Liver (tissue), 9 donors: ENCODE data around the gene ANKMY1. TPM values are rescaled to one million over a fixed set of nuclear protein-coding genes. Genes with fewer than 3 reads are reported as not detected.

ENCODE experiments used
- DNase-seq: peaks from one replicate; pipeline ENCODE4 v3.0.0-alpha.2; 2017; ENCODE audit warnings: low spot score
- H3K27ac ChIP-seq, 2 donors: one replicate each; pipeline ENCODE4 v1.7.0; 2013; ENCODE audit warnings: inconsistent platforms in 2 of 2, low read length in 2 of 2, control low read depth in 1 of 2, low read depth in 1 of 2, mild to moderate bottlenecking in 1 of 2
- H3K27me3 ChIP-seq, 4 donors: one replicate each; pipeline versions ENCODE4 v1.6.1 to v1.7.0; 2013; ENCODE audit warnings: low read length in 3 of 4, inconsistent platforms in 1 of 4, mild to moderate bottlenecking in 1 of 4, moderate library complexity in 1 of 4; ENCODE audit not compliant: control insufficient read depth in 4 of 4, insufficient read depth in 4 of 4
- H3K36me3 ChIP-seq, 4 donors: one replicate each; pipeline versions ENCODE4 v1.6.1 to v1.7.0; 2013; ENCODE audit warnings: low read length in 3 of 4, mild to moderate bottlenecking in 3 of 4, low read depth in 1 of 4, moderate library complexity in 1 of 4; ENCODE audit not compliant: control insufficient read depth in 4 of 4, insufficient read depth in 3 of 4
- H3K4me1 ChIP-seq, 4 donors: one replicate each; pipeline versions ENCODE4 v1.6.1 to v1.7.0; 2013; ENCODE audit warnings: low read length in 3 of 4, mild to moderate bottlenecking in 3 of 4, moderate library complexity in 1 of 4; ENCODE audit not compliant: control insufficient read depth in 4 of 4, insufficient read depth in 4 of 4
- H3K4me3 ChIP-seq, 3 donors: one replicate each; pipeline versions ENCODE4 v1.6.1 to v1.7.0; 2013; ENCODE audit warnings: low read length in 3 of 3, control low read depth in 1 of 3, low read depth in 1 of 3, mild to moderate bottlenecking in 1 of 3
- H3K9ac ChIP-seq, 2 donors: one replicate each; pipeline ENCODE4 v1.7.0; 2013; ENCODE audit warnings: low read length in 2 of 2, mild to moderate bottlenecking in 2 of 2, moderate library complexity in 2 of 2, control low read depth in 1 of 2, low read depth in 1 of 2
- H3K9me3 ChIP-seq, 4 donors: one replicate each; pipeline versions ENCODE4 v1.6.1 to v1.7.0; 2013; ENCODE audit warnings: low read length in 3 of 4; ENCODE audit not compliant: control insufficient read depth in 4 of 4
- EGR1 ChIP-seq, 2 donors: IDR thresholded peaks; 2 replicates each; pipeline ENCODE4 v1.6.1; 2016 to 2018; ENCODE audit warnings: antibody characterized with exemption in 2 of 2, low read depth in 2 of 2
- FOXA1 ChIP-seq: IDR thresholded peaks from 2 replicates; pipeline ENCODE4 v1.6.1; 2016; ENCODE audit warnings: antibody characterized with exemption
- FOXA2 ChIP-seq: IDR thresholded peaks from 2 replicates; pipeline ENCODE4 v1.6.1; 2016; ENCODE audit warnings: antibody characterized with exemption
- GABPA ChIP-seq, 2 donors: IDR thresholded peaks in 1 of 2; conservative IDR thresholded peaks in 1 of 2; 2 replicates each; pipeline ENCODE4 v1.6.1; 2016; ENCODE audit warnings: antibody characterized with exemption in 2 of 2, mild to moderate bottlenecking in 1 of 2, moderate library complexity in 1 of 2
- HNF4A ChIP-seq, 2 donors: conservative IDR thresholded peaks; 2 replicates each; pipeline ENCODE4 v1.6.1; 2016; ENCODE audit warnings: antibody characterized with exemption in 2 of 2, mild to moderate bottlenecking in 2 of 2
- HNF4G ChIP-seq: IDR thresholded peaks from 2 replicates; pipeline ENCODE4 v1.6.1; 2016; ENCODE audit warnings: antibody characterized with exemption
- JUND ChIP-seq, 2 donors: IDR thresholded peaks; 2 replicates each; pipeline ENCODE4 v1.6.1; 2016; ENCODE audit warnings: antibody characterized with exemption in 2 of 2
- MAX ChIP-seq: IDR thresholded peaks from 2 replicates; pipeline ENCODE4 v1.6.1; 2016; ENCODE audit warnings: antibody characterized with exemption
- NR2F2 ChIP-seq: IDR thresholded peaks from 2 replicates; pipeline ENCODE4 v1.6.1; 2016; ENCODE audit warnings: antibody characterized with exemption
- RAD21 ChIP-seq, 2 donors: IDR thresholded peaks; 2 replicates each; pipeline ENCODE4 v1.6.1; 2016; ENCODE audit warnings: antibody characterized with exemption in 2 of 2, mild to moderate bottlenecking in 2 of 2
- REST ChIP-seq: IDR thresholded peaks from 2 replicates; pipeline ENCODE4 v1.6.1; 2016; ENCODE audit warnings: antibody characterized with exemption, mild to moderate bottlenecking
- RXRA ChIP-seq, 2 donors: IDR thresholded peaks; 2 replicates each; pipeline ENCODE4 v1.6.1; 2017 to 2018; ENCODE audit warnings: antibody characterized with exemption in 2 of 2, mild to moderate bottlenecking in 1 of 2
- SP1 ChIP-seq: IDR thresholded peaks from 2 replicates; pipeline ENCODE4 v1.6.1; 2018; ENCODE audit warnings: antibody characterized with exemption, mild to moderate bottlenecking
- TAF1 ChIP-seq: conservative IDR thresholded peaks from 2 replicates; pipeline ENCODE4 v1.6.1; 2016; ENCODE audit warnings: antibody characterized with exemption, mild to moderate bottlenecking
- YY1 ChIP-seq: IDR thresholded peaks from 2 replicates; pipeline ENCODE4 v1.6.1; 2016; ENCODE audit warnings: antibody characterized with exemption, mild to moderate bottlenecking
- WGBS: extraction: QIAGEN DNeasy Blood & Tissue Kit; methylation state at CpG from one replicate; pipeline ENCODE4 v1.1.7; 2013; 5-methylcytosine and 5-hydroxymethylcytosine counted together
- polyA plus RNA-seq, 2 donors: library from polyadenylated mRNA; stranded (reverse) in 1 of 2; unstranded in 1 of 2; fragments of 200-250 nt in 1 of 2; fragments of >200 nt in 1 of 2; fragmentation: Nextera tagmentation in 1 of 2; extraction: Ambion mirVana in 1 of 2; gene quantifications; one replicate each; pipeline versions ENCODE4 v1.2.1 to v1.2.3, GENCODE V29; 2013 to 2015
- total RNA-seq, 2 donors: library from RNA; depleted of rRNA; stranded (reverse); fragments of >200 nt; gene quantifications; one replicate each; pipeline ENCODE4 v1.2.3, GENCODE V29; 2014
- TF ChIP-seq, protein P1 (sequence below): IDR thresholded peaks from 2 replicates; pipeline ENCODE4 v1.6.1; 2016; ENCODE audit warnings: antibody characterized with exemption
- TF ChIP-seq, protein P2 (sequence below): IDR thresholded peaks from 2 replicates; pipeline ENCODE4 v1.6.1; 2016; ENCODE audit warnings: antibody characterized with exemption
- donor health status: healthy.
- donor health status: healthy.
- donor health status: healthy.
- donor health status: healthy.
- donor health status: healthy.

The ANKMY1 gene
- total and polyA plus RNA-seq, 4 donors, result 2.5 to 12.8 (median 4.2) TPM

- peak; percentile 78 to 80 for TF ChIP-seq JUND (IDR thresholded peaks at IDR 0.05)
- no peak for TF ChIP-seq EGR1 (IDR thresholded peaks at IDR 0.05; ENCODE audit: low read depth in 2 of 2)
- TF ChIP-seq NR2F2, result peak; percentile 30
- no peak for TF ChIP-seq HNF4G
- TF ChIP-seq RAD21 (IDR thresholded peaks at IDR 0.05), result no peak
- peak; percentile 32 for TF ChIP-seq SP1
- no peak for TF ChIP-seq HNF4A (conservative IDR thresholded peaks at IDR 0.05)
- TF ChIP-seq, protein P1, sequence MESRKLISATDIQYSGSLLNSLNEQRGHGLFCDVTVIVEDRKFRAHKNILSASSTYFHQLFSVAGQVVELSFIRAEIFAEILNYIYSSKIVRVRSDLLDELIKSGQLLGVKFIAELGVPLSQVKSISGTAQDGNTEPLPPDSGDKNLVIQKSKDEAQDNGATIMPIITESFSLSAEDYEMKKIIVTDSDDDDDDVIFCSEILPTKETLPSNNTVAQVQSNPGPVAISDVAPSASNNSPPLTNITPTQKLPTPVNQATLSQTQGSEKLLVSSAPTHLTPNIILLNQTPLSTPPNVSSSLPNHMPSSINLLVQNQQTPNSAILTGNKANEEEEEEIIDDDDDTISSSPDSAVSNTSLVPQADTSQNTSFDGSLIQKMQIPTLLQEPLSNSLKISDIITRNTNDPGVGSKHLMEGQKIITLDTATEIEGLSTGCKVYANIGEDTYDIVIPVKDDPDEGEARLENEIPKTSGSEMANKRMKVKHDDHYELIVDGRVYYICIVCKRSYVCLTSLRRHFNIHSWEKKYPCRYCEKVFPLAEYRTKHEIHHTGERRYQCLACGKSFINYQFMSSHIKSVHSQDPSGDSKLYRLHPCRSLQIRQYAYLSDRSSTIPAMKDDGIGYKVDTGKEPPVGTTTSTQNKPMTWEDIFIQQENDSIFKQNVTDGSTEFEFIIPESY, result no peak
- TF ChIP-seq RXRA (IDR thresholded peaks at IDR 0.05), result no peak
- TF ChIP-seq REST, result no peak
- TF ChIP-seq, protein P2, sequence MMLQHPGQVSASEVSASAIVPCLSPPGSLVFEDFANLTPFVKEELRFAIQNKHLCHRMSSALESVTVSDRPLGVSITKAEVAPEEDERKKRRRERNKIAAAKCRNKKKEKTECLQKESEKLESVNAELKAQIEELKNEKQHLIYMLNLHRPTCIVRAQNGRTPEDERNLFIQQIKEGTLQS, result no peak
- no peak for TF ChIP-seq FOXA1
- no peak overlapping the region for H3K4me3 ChIP-seq
- peak overlapping the region; percentile 20 to 29 for H3K9ac ChIP-seq
- WGBS, result 57% methylated on average over 26 of the region's 26 CpGs
- DNase-seq, result peak; percentile 84
- peaks cover 26 to 51% (median 43%) of the 10 kb centered on the region in 4 donors for H3K4me1 ChIP-seq
- H3K27me3 ChIP-seq, result no peaks in the 10 kb centered on the region
- peak overlapping the region; percentile 68 to 82 for H3K27ac ChIP-seq
- no peaks in the 10 kb centered on the region for H3K36me3 ChIP-seq
- no peaks in the 10 kb centered on the region for H3K9me3 ChIP-seq
These were observed 7.8 kb upstream of the ANKMY1 start for GRCh38 chr2:240565333-240566202.

DNA sequence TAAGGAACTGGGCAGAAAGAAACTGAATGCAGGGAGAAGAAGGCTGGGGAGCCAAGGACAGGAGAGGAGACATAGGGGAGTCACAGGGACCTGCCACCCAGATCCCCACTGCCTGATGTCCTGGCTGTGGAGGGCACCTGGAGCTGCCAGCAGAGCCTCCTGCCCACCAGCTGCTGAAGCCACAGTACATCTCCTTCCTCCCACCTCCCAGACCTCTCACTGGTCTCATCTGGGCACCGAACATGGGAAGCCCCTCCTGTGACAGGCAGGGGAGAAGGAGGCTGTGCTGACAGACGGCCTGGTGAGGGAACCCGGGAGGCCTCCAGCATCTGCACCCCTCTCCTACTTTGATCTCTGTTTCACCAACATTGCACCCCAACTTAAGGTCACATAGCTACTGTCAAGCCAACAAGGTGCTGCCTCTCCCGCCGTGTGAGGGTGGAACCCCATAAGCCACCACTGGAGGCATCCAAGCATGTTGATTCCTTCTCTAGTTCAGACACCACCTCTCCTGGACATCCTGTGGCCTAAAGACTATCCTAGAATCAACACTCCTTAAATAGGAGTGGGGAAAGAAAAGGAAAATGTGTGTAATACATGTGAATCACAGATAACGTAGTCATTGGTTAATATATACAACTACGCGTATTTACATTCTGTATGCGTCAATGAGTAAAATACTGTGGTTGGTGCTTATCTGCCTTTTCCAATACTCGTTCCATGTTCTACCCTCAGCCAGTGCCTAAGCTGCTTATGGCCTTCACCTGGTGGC is 7.0 kb upstream of the ANKMY1 start:
- H3K9me3 ChIP-seq, result no peaks in the 10 kb centered on the region
- no peak for DNase-seq
- peaks cover 19 to 50% (median 37%) of the 10 kb centered on the region in 4 donors for H3K4me1 ChIP-seq
- H3K27me3 ChIP-seq, result no peaks in the 10 kb centered on the region
- WGBS, result 83% methylated on average over 10 of the region's 10 CpGs
- H3K4me3 ChIP-seq, result no peak overlapping the region
- no peaks in the 10 kb centered on the region for H3K36me3 ChIP-seq
- peak overlapping the region; percentile 68 to 69 for H3K27ac ChIP-seq
- H3K9ac ChIP-seq, result peak overlapping the region in 1 of 2 donors; percentile 20
- no peak for TF ChIP-seq TAF1
- no peak for TF ChIP-seq HNF4G
- TF ChIP-seq, protein P2, result no peak
- TF ChIP-seq JUND (IDR thresholded peaks at IDR 0.05), result no peak
- TF ChIP-seq GABPA (IDR thresholded peaks at IDR 0.05 in 1 of 2, conservative IDR thresholded peaks at IDR 0.05 in 1 of 2), result no peak
- TF ChIP-seq NR2F2, result no peak
- no peak for TF ChIP-seq MAX
- TF ChIP-seq EGR1 (IDR thresholded peaks at IDR 0.05; ENCODE audit: low read depth in 2 of 2), result no peak
- TF ChIP-seq SP1, result no peak
- TF ChIP-seq REST, result no peak
- TF ChIP-seq, protein P1, result no peak
- TF ChIP-seq YY1, result no peak
- TF ChIP-seq RXRA (IDR thresholded peaks at IDR 0.05), result no peak
- no peak for TF ChIP-seq FOXA2
